ENCODE measurements around the gene ST8SIA5. TPM values are rescaled to one million over a fixed set of nuclear protein-coding genes. Genes with fewer than 3 reads are reported as not detected.

The ST8SIA5 gene
- total RNA-seq, 2 experiments from 2014 or later = not detected

GRCh38 chr18:46748466-46748865, 8.4 kb downstream of the ST8SIA5 start:
- ATAC-seq (no peak), DNase-seq (no peak)
- no peaks in the 10 kb centered on the region for H3K4me1 Mint-ChIP-seq (ENCODE audit: low read depth)
- no peak overlapping the region for H3K4me3 Mint-ChIP-seq
- peaks cover 38% of the 10 kb centered on the region for H3K27me3 Mint-ChIP-seq
- TF ChIP-seq CTCF (IDR thresholded peaks at IDR 0.05) = no peak
- H3K9me3 Mint-ChIP-seq = peaks cover 4% of the 10 kb centered on the region
- intact Hi-C loops (cut with micrococcal nuclease) = no loop called here
- ChIA-PET POLR2A (no interaction called here), CTCF (no interaction called here)
- H3K27ac Mint-ChIP-seq = no peak overlapping the region
- no peaks in the 10 kb centered on the region for H3K36me3 Mint-ChIP-seq (ENCODE audit: low read depth)

GRCh38 chr18:46740046-46740445, 16.8 kb downstream of the ST8SIA5 start:
- CTCF ChIA-PET = no interaction called here
- peaks cover 34% of the 10 kb centered on the region for H3K27me3 Mint-ChIP-seq
- no peak for ATAC-seq

DNA sequence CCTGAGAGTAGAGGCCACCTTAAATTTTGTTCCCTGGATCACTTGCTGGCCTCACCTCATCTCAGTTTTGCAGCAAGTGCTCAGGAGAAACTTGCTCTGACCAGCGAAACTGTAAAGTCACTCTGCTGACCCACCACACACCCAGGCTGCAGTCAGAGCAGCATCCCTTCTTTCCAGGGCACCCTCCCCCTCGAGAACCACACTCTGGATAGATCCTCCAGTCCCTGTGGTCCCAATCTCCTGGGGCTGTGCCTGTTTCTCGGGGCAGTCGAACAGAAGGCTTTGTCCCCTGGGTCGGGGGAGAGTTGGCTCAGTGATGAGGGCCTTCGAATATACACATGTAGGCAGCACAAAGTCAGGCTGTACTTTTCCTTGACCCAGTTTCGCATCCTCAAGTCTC, 18.4 kb downstream of the ST8SIA5 start:
- H3K27ac Mint-ChIP-seq = no peak overlapping the region
- H3K36me3 Mint-ChIP-seq (ENCODE audit: low read depth) = no peaks in the 10 kb centered on the region
- no peaks in the 10 kb centered on the region for H3K4me1 Mint-ChIP-seq (ENCODE audit: low read depth)
- ChIA-PET CTCF (no interaction called here), POLR2A (interaction anchor here (0.5 kb wide), 1 partner anchor 337 kb away, joined by 3 read pairs; no protein-coding TSS in a partner anchor)
- H3K9me3 Mint-ChIP-seq = peaks cover 4% of the 10 kb centered on the region
- no peak for TF ChIP-seq CTCF (IDR thresholded peaks at IDR 0.05)
- peaks cover 24% of the 10 kb centered on the region for H3K27me3 Mint-ChIP-seq
- intact Hi-C loops (cut with micrococcal nuclease) = no loop called here
- no peak for ATAC-seq
- no peak overlapping the region for H3K4me3 Mint-ChIP-seq
- DNase-seq = no peak

More at GRCh38 chr18:46740046-46740445, 16.8 kb downstream of the ST8SIA5 start:
- no peak overlapping the region for H3K27ac Mint-ChIP-seq
- TF ChIP-seq CTCF (IDR thresholded peaks at IDR 0.05) = no peak
- intact Hi-C loops (cut with micrococcal nuclease) = no loop called here
- H3K36me3 Mint-ChIP-seq (ENCODE audit: low read depth) = no peaks in the 10 kb centered on the region
- peaks cover 4% of the 10 kb centered on the region for H3K9me3 Mint-ChIP-seq
- POLR2A ChIA-PET = no interaction called here
- DNase-seq = no peak
- no peaks in the 10 kb centered on the region for H3K4me1 Mint-ChIP-seq (ENCODE audit: low read depth)
- H3K4me3 Mint-ChIP-seq = no peak overlapping the region

GRCh38 chr18:46736736-46737135, 20.1 kb downstream of the ST8SIA5 start:
- Mint-ChIP-seq H3K4me1 (ENCODE audit: low read depth) (no peaks in the 10 kb centered on the region), H3K9me3 (peaks cover 4% of the 10 kb centered on the region), H3K36me3 (ENCODE audit: low read depth) (no peaks in the 10 kb centered on the region), H3K27ac (no peak overlapping the region), H3K27me3 (peaks cover 21% of the 10 kb centered on the region), H3K4me3 (no peak overlapping the region)
- POLR2A ChIA-PET = no interaction called here
- DNase-seq (no peak), ATAC-seq (no peak)
- CTCF ChIA-PET = no interaction called here
- intact Hi-C loops (cut with micrococcal nuclease) = no loop called here
- no peak for TF ChIP-seq CTCF (IDR thresholded peaks at IDR 0.05)

GRCh38 chr18:46736135-46736534, 20.7 kb downstream of the ST8SIA5 start:
- intact Hi-C loops (cut with micrococcal nuclease) = no loop called here
- Mint-ChIP-seq H3K4me3 (no peak overlapping the region), H3K27ac (no peak overlapping the region), H3K36me3 (ENCODE audit: low read depth) (no peaks in the 10 kb centered on the region), H3K9me3 (peaks cover 4% of the 10 kb centered on the region), H3K27me3 (peaks cover 19% of the 10 kb centered on the region), H3K4me1 (ENCODE audit: low read depth) (no peaks in the 10 kb centered on the region)
- no peak for TF ChIP-seq CTCF (IDR thresholded peaks at IDR 0.05)
- DNase-seq (no peak), ATAC-seq (no peak)
- ChIA-PET POLR2A (no interaction called here), CTCF (no interaction called here)
